Activated naive CD4-positive, alpha-beta T cell treated with anti-CD3 and anti-CD28 coated beads for 36 hours (primary cell): ENCODE data around the gene TENT4B. TPM values are rescaled to one million over a fixed set of nuclear protein-coding genes. Genes with fewer than 3 reads are reported as not detected.
"Not testable (repeated sequence)": the region's sequence is repeated elsewhere in the genome, so short reads cannot be mapped to it uniquely, and the experiment has no call there.

Experiments used
- CTCF ChIA-PET: fragments of 350-600 bp; sonication (Branson Sonifier 250); formaldehyde crosslinking; loops from one replicate; lab custom pipeline; 2021; ENCODE audit warnings: antibody characterized with exemption; lab: Charles Lee
- DNase-seq: peaks from one replicate; pipeline ENCODE4 v3.0.0-alpha.2; 2020
- H3K27ac Mint-ChIP-seq: one replicate; pipeline ENCODE4 v1.8.0; 2021; ENCODE audit warnings: mild to moderate bottlenecking, mixed read lengths
- H3K27me3 Mint-ChIP-seq: one replicate; pipeline ENCODE4 v1.8.0; 2021; ENCODE audit warnings: low read depth, mixed read lengths
- H3K36me3 Mint-ChIP-seq: one replicate; pipeline ENCODE4 v1.8.0; 2021; ENCODE audit warnings: low read depth, mixed read lengths
- H3K4me1 Mint-ChIP-seq: one replicate; pipeline ENCODE4 v1.8.0; 2021; ENCODE audit warnings: low read depth, mixed read lengths
- H3K4me3 Mint-ChIP-seq: one replicate; pipeline ENCODE4 v1.8.0; 2021; ENCODE audit warnings: mild to moderate bottlenecking, moderate library complexity, mixed read lengths
- H3K9me3 Mint-ChIP-seq: one replicate; pipeline ENCODE4 v1.8.0; 2021; ENCODE audit warnings: mixed read lengths
- intact Hi-C: fragments of 100-400 bp; cut with micrococcal nuclease; formaldehyde crosslinking; loops from one replicate; pipeline ENCODE4 v1.15.1; 2023
- total RNA-seq, 2 experiments: library from RNA; stranded (reverse); gene quantifications; one replicate each; pipeline ENCODE4 v1.2.3, GENCODE V29; 2021

Gene TENT4B
- total RNA-seq, 2 experiments from 2014 or later = 17.9 to 18.4 TPM

DNA sequence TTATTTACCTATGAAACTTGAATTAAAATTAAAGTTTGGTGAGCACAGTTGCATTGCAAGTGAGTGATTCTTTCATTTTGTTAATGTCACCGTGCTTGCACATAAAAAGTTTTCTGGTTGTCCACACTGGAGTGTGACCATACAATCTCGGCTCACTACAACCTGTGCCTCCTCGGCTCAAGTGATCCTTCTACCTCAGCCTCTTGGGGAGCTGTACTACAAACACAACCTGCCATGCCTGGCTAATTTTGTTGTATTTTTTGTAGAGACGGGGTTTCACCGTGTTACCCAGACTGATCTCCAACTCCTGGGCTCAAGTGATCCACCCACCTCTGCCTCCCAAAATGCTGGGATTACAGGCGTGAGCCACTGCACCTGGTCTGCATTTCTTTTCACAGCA, 63.1 kb downstream of the TENT4B start:
- no peak overlapping the region for H3K4me3 Mint-ChIP-seq
- CTCF ChIA-PET = interaction anchor here (1.6 to 6.6 kb wide), 2 partner anchors 139 to 450 kb away, joined by 4 to 43 read pairs; no protein-coding TSS in a partner anchor
- peaks cover 19% of the 10 kb centered on the region for H3K36me3 Mint-ChIP-seq
- H3K4me1 Mint-ChIP-seq = peaks cover 13% of the 10 kb centered on the region
- no peaks in the 10 kb centered on the region for H3K27me3 Mint-ChIP-seq
- intact Hi-C loops = no loop called here
- no peak overlapping the region for H3K27ac Mint-ChIP-seq
- H3K9me3 Mint-ChIP-seq = no peaks in the 10 kb centered on the region
- DNase-seq = no peak

GRCh38 chr16:50219402-50219975, 66.4 kb downstream of the TENT4B start:
- Mint-ChIP-seq H3K27ac (no peak overlapping the region), H3K9me3 (no peaks in the 10 kb centered on the region), H3K27me3 (no peaks in the 10 kb centered on the region), H3K4me1 (peaks cover 9% of the 10 kb centered on the region), H3K4me3 (no peak overlapping the region), H3K36me3 (peaks cover 20% of the 10 kb centered on the region)
- DNase-seq = no peak
- intact Hi-C loops = no loop called here
- CTCF ChIA-PET = interaction anchor here (1.3 kb wide), 1 partner anchor 135 kb away, joined by 4 read pairs; no protein-coding TSS in a partner anchor

- intact Hi-C loops = no loop called here
- CTCF ChIA-PET = no interaction called here
- Mint-ChIP-seq H3K4me3 (no peak overlapping the region), H3K27me3 (no peaks in the 10 kb centered on the region), H3K36me3 (peaks cover 22% of the 10 kb centered on the region), H3K27ac (no peak overlapping the region), H3K4me1 (no peaks in the 10 kb centered on the region), H3K9me3 (no peaks in the 10 kb centered on the region)
- DNase-seq = no peak
Observed at GRCh38 chr16:50224286-50224685, 71.2 kb downstream of the TENT4B start.

DNA sequence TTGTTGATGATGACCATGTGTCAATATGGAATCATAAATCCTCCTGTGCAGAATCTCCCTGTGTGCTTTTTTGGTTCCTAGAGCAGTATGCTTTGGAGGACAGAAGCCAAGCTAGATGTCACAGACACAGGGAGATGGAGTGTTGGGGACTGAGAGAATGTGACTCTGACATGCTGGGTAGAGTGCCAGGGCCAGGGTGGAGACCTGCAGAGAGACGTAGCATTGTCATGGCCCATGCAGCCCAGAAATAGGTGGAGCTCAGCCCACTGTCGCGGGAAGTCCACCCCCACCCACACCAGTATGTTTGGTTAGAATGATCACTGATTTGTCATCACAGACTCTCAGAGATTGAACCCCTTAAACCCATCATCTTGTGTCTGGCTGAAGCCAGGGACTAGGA, 74.0 kb downstream of the TENT4B start:
- H3K9me3 Mint-ChIP-seq = no peaks in the 10 kb centered on the region
- H3K4me3 Mint-ChIP-seq = no peak overlapping the region
- no peak overlapping the region for H3K27ac Mint-ChIP-seq
- DNase-seq = no peak
- intact Hi-C loops = no loop called here
- CTCF ChIA-PET = interaction anchor here (0.7 to 1.1 kb wide), 3 partner anchors 16 to 159 kb away, joined by 3 to 5 read pairs (median 3); no protein-coding TSS in a partner anchor
- H3K4me1 Mint-ChIP-seq = no peaks in the 10 kb centered on the region
- H3K36me3 Mint-ChIP-seq = peaks cover 21% of the 10 kb centered on the region
- H3K27me3 Mint-ChIP-seq = no peaks in the 10 kb centered on the region

DNA sequence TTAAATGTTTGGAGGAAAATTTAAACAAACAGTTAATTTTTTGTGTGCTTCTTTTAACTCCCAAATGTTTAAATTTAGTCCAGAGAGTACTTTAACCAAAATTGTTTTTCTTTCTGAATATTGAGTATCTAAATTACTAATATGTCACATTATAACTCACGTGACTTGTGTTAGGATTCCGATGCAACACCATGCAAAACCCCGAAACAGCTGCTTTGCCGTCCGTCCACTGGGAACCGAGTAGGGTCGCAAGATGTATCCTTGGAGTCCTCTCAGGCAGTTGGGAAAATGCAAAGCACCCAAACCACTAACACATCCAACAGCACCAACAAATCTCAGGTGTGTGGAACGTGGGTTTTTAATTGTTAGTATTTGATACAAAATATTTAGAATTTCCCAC, 74.6 kb downstream of the TENT4B start:
- no peak for DNase-seq
- Mint-ChIP-seq H3K9me3 (no peaks in the 10 kb centered on the region), H3K27ac (no peak overlapping the region), H3K36me3 (peaks cover 21% of the 10 kb centered on the region), H3K4me3 (no peak overlapping the region), H3K4me1 (no peaks in the 10 kb centered on the region), H3K27me3 (no peaks in the 10 kb centered on the region)
- intact Hi-C loops = no loop called here
- CTCF ChIA-PET = interaction anchor here (0.7 to 1.1 kb wide), 3 partner anchors 17 to 159 kb away, joined by 3 to 5 read pairs (median 3); no protein-coding TSS in a partner anchor

- CTCF ChIA-PET = interaction anchor here (1.3 kb wide), 1 partner anchor 578 kb away, joined by 3 read pairs; no protein-coding TSS in a partner anchor
- no peaks in the 10 kb centered on the region for H3K9me3 Mint-ChIP-seq
- no peaks in the 10 kb centered on the region for H3K27me3 Mint-ChIP-seq
- H3K27ac Mint-ChIP-seq = no peak overlapping the region
- peaks cover 21% of the 10 kb centered on the region for H3K36me3 Mint-ChIP-seq
- no peak overlapping the region for H3K4me3 Mint-ChIP-seq
- DNase-seq = no peak
- intact Hi-C loops = no loop called here
- no peaks in the 10 kb centered on the region for H3K4me1 Mint-ChIP-seq
Observed at GRCh38 chr16:50228364-50228868, 75.3 kb downstream of the TENT4B start.

GRCh38 chr16:50229149-50229726, 76.1 kb downstream of the TENT4B start:
- no peak for DNase-seq
- Mint-ChIP-seq H3K27ac (no peak overlapping the region), H3K36me3 (peaks cover 17% of the 10 kb centered on the region), H3K27me3 (no peaks in the 10 kb centered on the region), H3K4me3 (no peak overlapping the region), H3K4me1 (no peaks in the 10 kb centered on the region), H3K9me3 (no peaks in the 10 kb centered on the region)
- intact Hi-C loops = no loop called here
- CTCF ChIA-PET = interaction anchor here (0.6 to 1.3 kb wide), 2 partner anchors 27 to 577 kb away, joined by 3 read pairs; no protein-coding TSS in a partner anchor

DNA sequence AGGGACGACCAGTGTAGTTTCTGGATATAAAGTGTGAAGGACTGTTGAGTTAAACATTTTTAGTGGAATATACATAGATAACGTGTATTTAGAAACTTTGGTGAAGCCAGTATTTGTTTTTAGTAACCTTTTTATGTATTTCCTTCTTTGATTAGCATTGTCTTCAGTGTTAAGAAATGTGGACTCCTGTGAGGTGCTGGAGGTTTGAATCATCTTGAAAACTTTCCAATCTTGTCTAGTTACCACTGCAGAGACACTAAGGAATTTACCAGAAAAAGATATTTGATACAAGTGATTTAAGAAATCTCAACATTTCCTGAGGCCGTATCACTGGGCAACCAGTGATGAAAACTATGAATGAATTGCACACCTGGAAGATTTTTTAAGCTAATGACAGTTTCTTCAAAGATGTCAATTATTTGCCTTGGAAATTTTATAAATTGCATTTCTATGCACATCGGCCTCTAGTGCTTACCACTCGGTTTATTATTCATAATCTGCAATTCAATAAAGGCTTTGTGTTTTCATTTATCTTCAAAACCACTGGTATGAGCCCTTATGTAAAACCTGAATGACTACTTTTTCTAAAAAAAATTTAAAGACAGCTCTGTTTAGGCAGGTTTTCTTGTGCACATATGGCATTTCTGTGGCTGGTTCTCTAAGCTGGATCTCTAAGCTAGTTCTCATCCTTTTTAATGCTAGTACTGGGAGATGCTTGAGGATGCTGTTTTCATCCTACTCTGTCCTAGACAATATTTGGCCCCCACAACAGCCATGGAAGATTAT, 81.9 kb downstream of the TENT4B start:
- intact Hi-C loops = loop anchor here (5.0 kb wide), 1 partner anchor 572 kb away; no protein-coding TSS in a partner anchor
- Mint-ChIP-seq H3K9me3 (no peaks in the 10 kb centered on the region), H3K27ac (no peak overlapping the region), H3K27me3 (no peaks in the 10 kb centered on the region), H3K36me3 (no peaks in the 10 kb centered on the region), H3K4me3 (no peak overlapping the region), H3K4me1 (no peaks in the 10 kb centered on the region)
- DNase-seq = no peak
- CTCF ChIA-PET = interaction anchor here (0.6 kb wide), 1 partner anchor 34 kb away, joined by 3 read pairs; no protein-coding TSS in a partner anchor

DNA sequence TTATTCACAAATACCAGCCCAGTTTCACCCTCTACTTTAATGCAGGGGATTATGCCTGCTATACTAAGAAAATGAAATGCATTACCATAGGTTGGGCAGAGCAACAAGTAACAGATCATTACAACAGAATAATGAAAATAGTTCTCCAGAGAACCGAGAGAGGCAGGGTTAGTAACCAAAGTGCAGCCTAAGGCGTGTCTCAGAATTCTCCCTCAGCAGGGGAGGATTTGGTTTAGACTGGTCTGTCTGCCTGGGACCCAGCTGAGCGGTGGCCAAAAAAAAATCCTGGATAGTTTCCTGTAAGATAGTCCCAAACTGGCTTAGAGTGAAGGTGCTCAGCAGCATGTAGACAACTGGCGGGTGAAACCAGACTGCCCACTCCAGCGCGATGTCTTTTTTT, 82.5 kb downstream of the TENT4B start:
- CTCF ChIA-PET = interaction anchor here (0.6 kb wide), 1 partner anchor 33 kb away, joined by 3 read pairs; no protein-coding TSS in a partner anchor
- DNase-seq = no peak
- no peak overlapping the region for H3K4me3 Mint-ChIP-seq
- H3K9me3 Mint-ChIP-seq = no peaks in the 10 kb centered on the region
- H3K27ac Mint-ChIP-seq = no peak overlapping the region
- no peaks in the 10 kb centered on the region for H3K27me3 Mint-ChIP-seq
- no peaks in the 10 kb centered on the region for H3K4me1 Mint-ChIP-seq
- intact Hi-C loops = no loop called here
- H3K36me3 Mint-ChIP-seq = no peaks in the 10 kb centered on the region

DNA sequence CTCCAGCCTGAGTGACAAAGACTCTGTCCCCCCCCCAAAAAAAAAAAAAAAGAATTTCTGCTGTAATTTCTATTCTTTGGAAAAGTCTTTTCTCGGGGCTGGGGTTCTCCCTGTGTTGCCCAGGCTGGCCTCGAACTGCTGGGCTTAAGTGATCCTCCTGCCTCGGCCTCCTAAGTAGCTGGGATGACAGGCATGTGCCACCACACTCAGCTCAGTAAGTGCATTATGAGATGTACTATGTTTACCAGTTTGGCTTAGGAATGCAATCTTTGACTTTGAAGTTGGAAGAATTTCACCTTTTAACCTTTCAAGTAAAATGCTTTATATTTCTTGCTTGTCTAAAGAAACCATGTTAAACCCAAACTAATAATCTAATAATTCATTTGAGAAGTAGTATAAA, 85.2 kb downstream of the TENT4B start:
- DNase-seq = no peak
- CTCF ChIA-PET = interaction anchor here (0.7 kb wide), 1 partner anchor 234 kb away, joined by 4 read pairs; no protein-coding TSS in a partner anchor
- no peaks in the 10 kb centered on the region for H3K36me3 Mint-ChIP-seq
- H3K9me3 Mint-ChIP-seq = no peaks in the 10 kb centered on the region
- intact Hi-C loops = no loop called here
- H3K4me3 Mint-ChIP-seq = no peak overlapping the region
- no peaks in the 10 kb centered on the region for H3K4me1 Mint-ChIP-seq
- H3K27me3 Mint-ChIP-seq = no peaks in the 10 kb centered on the region
- no peak overlapping the region for H3K27ac Mint-ChIP-seq

DNA sequence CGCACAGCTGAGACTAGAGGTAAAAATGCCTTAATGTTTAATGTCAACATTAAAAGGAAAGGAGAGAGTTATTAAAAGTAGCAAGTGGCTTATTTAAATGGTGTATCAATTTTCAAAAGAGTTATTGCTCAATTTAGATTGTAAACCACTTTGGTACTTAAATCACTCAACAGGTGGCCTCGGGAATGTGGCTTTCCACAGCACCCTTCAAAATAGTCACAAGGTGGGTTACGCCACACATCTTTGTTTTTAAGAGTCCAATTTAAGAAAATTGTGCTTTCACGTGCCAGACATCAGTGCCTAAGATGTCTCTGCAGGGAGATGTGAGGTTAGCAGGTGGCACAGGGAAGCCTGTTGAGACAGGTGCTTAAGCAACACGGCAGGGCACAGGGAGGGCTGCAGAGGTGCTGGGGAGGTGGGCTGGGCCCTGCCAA, 85.8 kb downstream of the TENT4B start:
- DNase-seq = no peak
- H3K4me3 Mint-ChIP-seq = no peak overlapping the region
- intact Hi-C loops = no loop called here
- H3K27ac Mint-ChIP-seq = no peak overlapping the region
- no peaks in the 10 kb centered on the region for H3K27me3 Mint-ChIP-seq
- H3K9me3 Mint-ChIP-seq = no peaks in the 10 kb centered on the region
- no peaks in the 10 kb centered on the region for H3K4me1 Mint-ChIP-seq
- CTCF ChIA-PET = no interaction called here
- no peaks in the 10 kb centered on the region for H3K36me3 Mint-ChIP-seq

- H3K27me3 Mint-ChIP-seq, DNase-seq, intact Hi-C loops, H3K4me3 Mint-ChIP-seq, H3K27ac Mint-ChIP-seq, H3K36me3 Mint-ChIP-seq, H3K9me3 Mint-ChIP-seq: not testable (repeated sequence)
- CTCF ChIA-PET = interaction anchor here (1.0 to 1.7 kb wide), 3 partner anchors 32 to 563 kb away, joined by 3 to 4 read pairs (median 3); no protein-coding TSS in a partner anchor
- peaks cover 10% of the 10 kb centered on the region for H3K4me1 Mint-ChIP-seq
Observed at GRCh38 chr16:50243024-50243423, 89.9 kb downstream of the TENT4B start.
